A549 (cell line): ENCODE data around the gene KDM4B.

Source experiments
- CHD2 ChIP-seq: fragments of 150-350 bp; IDR thresholded peaks from 2 replicates; pipeline ENCODE4 v1.6.1; 2014; ENCODE audit warnings: low read length; ENCODE audit not compliant: partially characterized antibody
- CHD4 ChIP-seq: fragments of 200-600 bp; sonication (generic); IDR thresholded peaks from 2 replicates; pipeline ENCODE4 v1.6.1; 2016; ENCODE audit warnings: antibody characterized with exemption, mild to moderate bottlenecking, borderline replicate concordance
- CTCF ChIP-seq: fragments of >200 bp; sonication (Bioruptor Twin); formaldehyde crosslinking; IDR thresholded peaks from 3 replicates; pipeline ENCODE4 v1.5.1; 2016
- EHF ChIP-seq: fragments of 250-450 bp; sonication (Bioruptor Pico); IDR thresholded peaks from 2 replicates; pipeline ENCODE4 v1.5.0; 2020; ENCODE audit warnings: mild to moderate bottlenecking
- EP300 ChIP-seq, 2 experiments: fragments of >200 bp; sonication (Bioruptor Twin); formaldehyde crosslinking; IDR thresholded peaks; 2 replicates in 1 of 2; 3 replicates in 1 of 2; pipeline ENCODE4 v1.6.1; 2016 to 2017
- MAX ChIP-seq: IDR thresholded peaks from 2 replicates; pipeline ENCODE4 v1.6.1; 2012
- NR3C1 ChIP-seq: fragments of >200 bp; sonication (Bioruptor Twin); formaldehyde crosslinking; IDR thresholded peaks from 3 replicates; pipeline ENCODE4 v1.6.1; 2017
- POLR2A ChIP-seq: IDR thresholded peaks from 2 replicates; pipeline ENCODE4 v1.6.1; 2012; ENCODE audit warnings: mild to moderate bottlenecking, low read length
- RCOR1 ChIP-seq: fragments of 150-350 bp; IDR thresholded peaks from 2 replicates; pipeline ENCODE4 v1.6.1; 2014; ENCODE audit warnings: antibody characterized with exemption, low read length, low read depth

- no peak for TF ChIP-seq CTCF
- no peak for TF ChIP-seq RCOR1
- no peak for TF ChIP-seq CHD4
- TF ChIP-seq POLR2A: no peak
- TF ChIP-seq NR3C1: no peak
- TF ChIP-seq EP300 (IDR thresholded peaks at IDR 0.05): no peak
- no peak for TF ChIP-seq MAX
- TF ChIP-seq CHD2: no peak
- TF ChIP-seq EHF (CRISPR knock-in tag): no peak
Observed at GRCh38 chr19:5132698-5133651, 164.1 kb downstream of the KDM4B start.
